Activated CD4-positive, alpha-beta memory T cell treated with anti-CD3 and anti-CD28 coated beads, Interleukin-2, amount 10 ng/mL, durations not matched to agents 7 days and 5 days (primary cell): ENCODE measurements around the gene UGT1A10. TPM values are rescaled to one million over a fixed set of nuclear protein-coding genes. Genes with fewer than 3 reads are reported as not detected.
"Not testable (repeated sequence)": the region's sequence is repeated elsewhere in the genome, so short reads cannot be mapped to it uniquely, and the experiment has no call there.

ENCODE experiments used
- CTCF ChIA-PET: fragments of 350-600 bp; sonication (Branson Sonifier 250); formaldehyde crosslinking; loops from one replicate; lab custom pipeline; 2021; ENCODE audit warnings: antibody characterized with exemption, inconsistent platforms; lab: Charles Lee
- POLR2A ChIA-PET: fragments of 350-600 bp; sonication (Branson Sonifier 250); formaldehyde crosslinking; loops from one replicate; lab custom pipeline; 2021; ENCODE audit warnings: antibody characterized with exemption; lab: Charles Lee
- DNase-seq: peaks from one replicate; pipeline ENCODE4 v3.0.0-alpha.2; 2020
- H3K27ac Mint-ChIP-seq: one replicate; pipeline ENCODE4 v1.8.0; 2021; ENCODE audit warnings: mild to moderate bottlenecking, mixed read lengths
- H3K27me3 Mint-ChIP-seq: one replicate; pipeline ENCODE4 v1.8.0; 2021; ENCODE audit warnings: mixed read lengths
- H3K36me3 Mint-ChIP-seq: one replicate; pipeline ENCODE4 v1.8.0; 2021; ENCODE audit warnings: low read depth, mixed read lengths
- H3K4me1 Mint-ChIP-seq: one replicate; pipeline ENCODE4 v1.8.0; 2021; ENCODE audit warnings: mixed read lengths
- H3K4me3 Mint-ChIP-seq: one replicate; pipeline ENCODE4 v1.8.0; 2021; ENCODE audit warnings: mild to moderate bottlenecking, mixed read lengths
- H3K9me3 Mint-ChIP-seq: one replicate; pipeline ENCODE4 v1.8.0; 2021; ENCODE audit warnings: mixed read lengths
- total RNA-seq, 2 experiments: library from RNA; stranded (reverse); gene quantifications; one replicate each; pipeline ENCODE4 v1.2.3, GENCODE V29; 2021

Gene UGT1A10
- total RNA-seq, 2 experiments from 2014 or later = not detected

GRCh38 chr2:233707940-233708644, 71.8 kb downstream of the UGT1A10 start:
- H3K27me3 Mint-ChIP-seq = peaks cover 29% of the 10 kb centered on the region
- H3K4me1 Mint-ChIP-seq = no peaks in the 10 kb centered on the region
- H3K4me3 Mint-ChIP-seq = no peak overlapping the region
- no peaks in the 10 kb centered on the region for H3K9me3 Mint-ChIP-seq
- no peaks in the 10 kb centered on the region for H3K36me3 Mint-ChIP-seq
- DNase-seq = no peak
- no peak overlapping the region for H3K27ac Mint-ChIP-seq
- ChIA-PET POLR2A (interaction anchor here (0.6 kb wide), 1 partner anchor 727 kb away, joined by 3 read pairs; no protein-coding TSS in a partner anchor), CTCF (interaction anchor here (1.3 kb wide), 1 partner anchor 8 kb away, joined by 5 read pairs; no protein-coding TSS in a partner anchor)

- POLR2A ChIA-PET = no interaction called here
- no peak for DNase-seq
- H3K27me3 Mint-ChIP-seq = peaks cover 35% of the 10 kb centered on the region
- H3K4me1 Mint-ChIP-seq = peaks cover 2% of the 10 kb centered on the region
- H3K36me3 Mint-ChIP-seq = no peaks in the 10 kb centered on the region
- CTCF ChIA-PET = no interaction called here
- no peaks in the 10 kb centered on the region for H3K9me3 Mint-ChIP-seq
- no peak overlapping the region for H3K27ac Mint-ChIP-seq
- H3K4me3 Mint-ChIP-seq = no peak overlapping the region
Observed at GRCh38 chr2:233708942-233709341, 72.7 kb downstream of the UGT1A10 start.

- peaks cover 5% of the 10 kb centered on the region for H3K4me1 Mint-ChIP-seq
- DNase-seq = peak; percentile 69
- H3K27ac Mint-ChIP-seq = no peak overlapping the region
- ChIA-PET POLR2A (no interaction called here), CTCF (interaction anchor here (1.4 kb wide), 1 partner anchor 147 kb away, joined by 3 read pairs; no protein-coding TSS in a partner anchor)
- H3K27me3 Mint-ChIP-seq = peaks cover 39% of the 10 kb centered on the region
- no peak overlapping the region for H3K4me3 Mint-ChIP-seq
- H3K9me3 Mint-ChIP-seq = no peaks in the 10 kb centered on the region
- H3K36me3 Mint-ChIP-seq = no peaks in the 10 kb centered on the region
Observed at GRCh38 chr2:233711312-233712008, 75.2 kb downstream of the UGT1A10 start.

GRCh38 chr2:233712611-233713261, 76.5 kb downstream of the UGT1A10 start, which contains the start of gene UGT1A5:
UGT1A5 (plus strand) TSS chr2:233712907; CDS start chr2:233712992, 85 bp downstream.
- Mint-ChIP-seq H3K36me3 (no peaks in the 10 kb centered on the region), H3K27me3 (peaks cover 35% of the 10 kb centered on the region), H3K4me3 (no peak within 1 kb of the TSS), H3K9me3 (no peaks in the 10 kb centered on the region), H3K4me1 (peaks cover 5% of the 10 kb centered on the region), H3K27ac (no peak within 1 kb of the TSS)
- ChIA-PET CTCF (no interaction called here), POLR2A (no interaction called here)
- DNase-seq = no peak

- H3K27me3 Mint-ChIP-seq = peaks cover 39% of the 10 kb centered on the region
- POLR2A ChIA-PET = no interaction called here
- H3K9me3 Mint-ChIP-seq = no peaks in the 10 kb centered on the region
- DNase-seq = no peak
- H3K36me3 Mint-ChIP-seq = no peaks in the 10 kb centered on the region
- CTCF ChIA-PET = no interaction called here
- H3K27ac Mint-ChIP-seq = no peak overlapping the region
- peaks cover 5% of the 10 kb centered on the region for H3K4me1 Mint-ChIP-seq
- no peak overlapping the region for H3K4me3 Mint-ChIP-seq
Observed at GRCh38 chr2:233713262-233713615, 77.0 kb downstream of the UGT1A10 start.

- no peaks in the 10 kb centered on the region for H3K9me3 Mint-ChIP-seq
- peaks cover 38% of the 10 kb centered on the region for H3K27me3 Mint-ChIP-seq
- no peaks in the 10 kb centered on the region for H3K36me3 Mint-ChIP-seq
- H3K27ac Mint-ChIP-seq = no peak overlapping the region
- H3K4me1 Mint-ChIP-seq = peaks cover 5% of the 10 kb centered on the region
- POLR2A ChIA-PET = no interaction called here
- H3K4me3 Mint-ChIP-seq = no peak overlapping the region
- CTCF ChIA-PET = no interaction called here
- DNase-seq = no peak
Observed at GRCh38 chr2:233714121-233714520, 77.9 kb downstream of the UGT1A10 start.

GRCh38 chr2:233718552-233718951, 82.3 kb downstream of the UGT1A10 start, which contains the start of gene UGT1A4:
UGT1A4 (plus strand) TSS chr2:233718736; CDS start chr2:233718821, 85 bp downstream.
- H3K27ac Mint-ChIP-seq = no peak within 1 kb of the TSS

GRCh38 chr2:233728723-233729301, 92.6 kb downstream of the UGT1A10 start, which contains the start of gene UGT1A3:
UGT1A3 (plus strand) TSS chr2:233729042; CDS start chr2:233729127, 85 bp downstream.
- no peaks in the 10 kb centered on the region for H3K36me3 Mint-ChIP-seq
- H3K4me1 Mint-ChIP-seq = no peaks in the 10 kb centered on the region
- DNase-seq = no peak
- H3K4me3 Mint-ChIP-seq = no peak within 1 kb of the TSS
- ChIA-PET POLR2A (no interaction called here), CTCF (no interaction called here)
- H3K9me3 Mint-ChIP-seq = no peaks in the 10 kb centered on the region
- H3K27ac Mint-ChIP-seq = no peak within 1 kb of the TSS
- H3K27me3 Mint-ChIP-seq = peaks cover 4% of the 10 kb centered on the region

More at GRCh38 chr2:233718552-233718951, 82.3 kb downstream of the UGT1A10 start, which contains the start of gene UGT1A4:
- ChIA-PET POLR2A (no interaction called here), CTCF (interaction anchor here (0.9 kb wide), 1 partner anchor 11 kb away, joined by 3 read pairs; no protein-coding TSS in a partner anchor)
- no peaks in the 10 kb centered on the region for H3K36me3 Mint-ChIP-seq
- peaks cover 5% of the 10 kb centered on the region for H3K4me1 Mint-ChIP-seq
- H3K9me3 Mint-ChIP-seq = no peaks in the 10 kb centered on the region
- peaks cover 32% of the 10 kb centered on the region for H3K27me3 Mint-ChIP-seq
- no peak for DNase-seq
- H3K4me3 Mint-ChIP-seq = no peak within 1 kb of the TSS

- H3K4me1 Mint-ChIP-seq, POLR2A ChIA-PET: not testable (repeated sequence)
Observed at GRCh38 chr2:233736868-233737653, 100.8 kb downstream of the UGT1A10 start.

GRCh38 chr2:233740870-233741269, 104.6 kb downstream of the UGT1A10 start:
- no peaks in the 10 kb centered on the region for H3K9me3 Mint-ChIP-seq
- H3K27me3 Mint-ChIP-seq = peaks cover 14% of the 10 kb centered on the region
- no peak overlapping the region for H3K4me3 Mint-ChIP-seq
- H3K36me3 Mint-ChIP-seq = no peaks in the 10 kb centered on the region
- no peak for DNase-seq
- no peaks in the 10 kb centered on the region for H3K4me1 Mint-ChIP-seq
- ChIA-PET CTCF (no interaction called here), POLR2A (no interaction called here)
- no peak overlapping the region for H3K27ac Mint-ChIP-seq

More at GRCh38 chr2:233736868-233737653, 100.8 kb downstream of the UGT1A10 start:
- DNase-seq, CTCF ChIA-PET, H3K9me3 Mint-ChIP-seq, H3K36me3 Mint-ChIP-seq, H3K27ac Mint-ChIP-seq, H3K4me3 Mint-ChIP-seq: not testable (repeated sequence)
- peaks cover 23% of the 10 kb centered on the region for H3K27me3 Mint-ChIP-seq

GRCh38 chr2:233743464-233744259, 107.4 kb downstream of the UGT1A10 start:
- Mint-ChIP-seq H3K27ac (no peak overlapping the region), H3K4me3 (no peak overlapping the region), H3K36me3 (no peaks in the 10 kb centered on the region), H3K9me3 (no peaks in the 10 kb centered on the region), H3K4me1 (no peaks in the 10 kb centered on the region), H3K27me3 (peaks cover 10% of the 10 kb centered on the region)
- CTCF ChIA-PET = no interaction called here
- POLR2A ChIA-PET = no interaction called here
- no peak for DNase-seq
